HG03565 (cell line): ENCODE measurements around the gene PHPT1.
"Not testable (repeated sequence)": the region's sequence is repeated elsewhere in the genome, so short reads cannot be mapped to it uniquely, and the experiment has no call there.

Experiments used
- ATAC-seq: cut with Tn5 transposase; IDR thresholded peaks from one replicate; pipeline ENCODE4 v1.9.1; 2021; ENCODE audit warnings: mild to moderate bottlenecking, moderate library complexity; ENCODE audit not compliant: unreplicated experiment

The PHPT1 gene

GRCh38 chr9:136821826-136822544 is 27.2 kb upstream of the PHPT1 start:
- ATAC-seq, result no peak

- ATAC-seq, result no peak
Measured at GRCh38 chr9:136823136-136824046, 25.8 kb upstream of the PHPT1 start.

- ATAC-seq, result no peak
Measured at GRCh38 chr9:136824496-136825225, 24.5 kb upstream of the PHPT1 start.

GRCh38 chr9:136825295-136826187 is 23.7 kb upstream of the PHPT1 start:
- ATAC-seq, result no peak

GRCh38 chr9:136826188-136826541 is 23.0 kb upstream of the PHPT1 start:
- ATAC-seq, result no peak

GRCh38 chr9:136826703-136827582 is 22.3 kb upstream of the PHPT1 start:
- ATAC-seq, result no peak

- no peak for ATAC-seq
Measured at GRCh38 chr9:136827794-136828473, 21.3 kb upstream of the PHPT1 start.

- no peak for ATAC-seq
Measured at GRCh38 chr9:136828474-136829140, 20.6 kb upstream of the PHPT1 start.

GRCh38 chr9:136829412-136829811 is 19.8 kb upstream of the PHPT1 start:
- no peak for ATAC-seq

- no peak for ATAC-seq
Measured at GRCh38 chr9:136829981-136830885, 19.0 kb upstream of the PHPT1 start.

- no peak for ATAC-seq
Measured at GRCh38 chr9:136831002-136831719, 18.0 kb upstream of the PHPT1 start.

- no peak for ATAC-seq
Measured at GRCh38 chr9:136831720-136832104, 17.5 kb upstream of the PHPT1 start.

- no peak for ATAC-seq
Measured at GRCh38 chr9:136832581-136832980, 16.6 kb upstream of the PHPT1 start.

- not testable (repeated sequence) for ATAC-seq
Measured at GRCh38 chr9:136833381-136834048, 15.7 kb upstream of the PHPT1 start.

GRCh38 chr9:136835162-136835931 is 13.9 kb upstream of the PHPT1 start:
- no peak for ATAC-seq
